Ascending aorta (tissue), 2 donors: ENCODE results near the gene TYRO3. TPM values are rescaled to one million over a fixed set of nuclear protein-coding genes. Genes with fewer than 3 reads are reported as not detected.

Experiments used
- DNase-seq, 2 donors: peaks; one replicate each; pipeline ENCODE4 v3.0.0-alpha.2; 2019; ENCODE audit warnings: low spot score in 2 of 2
- H3K27ac ChIP-seq, 2 donors: fragments of 200-600 bp; sonication (generic); one replicate each; pipeline ENCODE4 v1.5.1; 2016 to 2017; ENCODE audit warnings: mild to moderate bottlenecking in 1 of 2
- H3K27me3 ChIP-seq: fragments of 200-600 bp; sonication (generic); one replicate; pipeline ENCODE4 v1.5.1; 2017
- H3K36me3 ChIP-seq, 2 donors: fragments of 200-600 bp; sonication (generic); one replicate each; pipeline ENCODE4 v1.5.1; 2016
- H3K4me1 ChIP-seq, 2 donors: fragments of 200-600 bp; sonication (generic); one replicate each; pipeline ENCODE4 v1.5.1; 2016 to 2017; ENCODE audit warnings: mild to moderate bottlenecking in 1 of 2
- H3K4me3 ChIP-seq, 2 donors: fragments of 200-600 bp; sonication (generic); one replicate each; pipeline ENCODE4 v1.5.1; 2016 to 2017; ENCODE audit warnings: mild to moderate bottlenecking in 1 of 2
- H3K9me3 ChIP-seq, 2 donors: fragments of 200-600 bp; sonication (generic); one replicate each; pipeline ENCODE4 v1.5.1; 2016
- CTCF ChIP-seq, 3 experiments: fragments of 200-600 bp in 2 of 3; fragments of 450-650 bp in 1 of 3; sonication (generic) in 2 of 3; IDR thresholded peaks; one replicate each; pipeline ENCODE4 v1.5.1; 2016 to 2019; ENCODE audit warnings: antibody characterized with exemption in 3 of 3, mild to moderate bottlenecking in 1 of 3, moderate library complexity in 1 of 3
- intact Hi-C: fragments of 100-400 bp; cut with DNase I; formaldehyde crosslinking; loops from one replicate; pipeline ENCODE4 v1.15.1; 2023
- total RNA-seq: library from RNA; depleted of rRNA; stranded (reverse); fragments of >200 nt; gene quantifications from one replicate; pipeline ENCODE4 v1.1.0, GENCODE V29; 2016

Gene TYRO3
- total RNA-seq, 1 donor from 2014 or later: 7.0 TPM

- no peak for TF ChIP-seq CTCF (IDR thresholded peaks at IDR 0.05)
- H3K27ac ChIP-seq: no peak overlapping the region
- no peaks in the 10 kb centered on the region for H3K27me3 ChIP-seq
- H3K9me3 ChIP-seq: no peaks in the 10 kb centered on the region
- no peak overlapping the region for H3K4me3 ChIP-seq
- DNase-seq: no peak
- intact Hi-C loops: no loop called here
- H3K4me1 ChIP-seq: peaks cover 0 to under 1% of the 10 kb centered on the region in 2 donors
- H3K36me3 ChIP-seq: no peaks in the 10 kb centered on the region
Measured at GRCh38 chr15:41564960-41565502, 6.0 kb downstream of the TYRO3 start.

DNA sequence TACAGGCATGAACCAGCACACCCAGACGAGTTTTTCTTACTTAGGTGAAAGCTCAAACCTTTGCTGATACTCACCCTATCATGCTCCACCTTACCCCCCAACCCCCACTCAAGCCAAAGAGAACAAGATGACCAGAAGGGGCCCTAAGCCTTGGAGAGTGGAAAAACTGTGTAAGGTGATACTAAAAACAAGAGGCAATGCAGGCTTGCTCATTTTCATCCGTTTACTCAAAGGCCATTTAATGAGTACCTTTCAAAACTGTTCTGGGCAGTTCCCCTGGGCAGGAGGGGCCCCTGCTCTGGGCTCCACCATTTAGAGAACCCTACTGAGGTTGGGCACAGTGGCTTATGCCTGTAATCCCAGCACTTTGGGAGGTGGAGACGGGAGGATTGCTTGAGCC lies 6.7 kb downstream of the TYRO3 start:
- intact Hi-C loops: no loop called here
- Histone ChIP-seq H3K27ac (no peak overlapping the region), H3K9me3 (no peaks in the 10 kb centered on the region), H3K4me3 (no peak overlapping the region), H3K4me1 (no peaks in the 10 kb centered on the region), H3K36me3 (no peaks in the 10 kb centered on the region), H3K27me3 (no peaks in the 10 kb centered on the region)
- TF ChIP-seq CTCF (IDR thresholded peaks at IDR 0.05): no peak
- no peak for DNase-seq

GRCh38 chr15:41566121-41566885 lies 7.3 kb downstream of the TYRO3 start:
- H3K4me1 ChIP-seq: no peaks in the 10 kb centered on the region
- TF ChIP-seq CTCF (IDR thresholded peaks at IDR 0.05): no peak
- H3K27me3 ChIP-seq: no peaks in the 10 kb centered on the region
- intact Hi-C loops: no loop called here
- no peak for DNase-seq
- H3K4me3 ChIP-seq: no peak overlapping the region
- H3K36me3 ChIP-seq: no peaks in the 10 kb centered on the region
- H3K27ac ChIP-seq: no peak overlapping the region
- no peaks in the 10 kb centered on the region for H3K9me3 ChIP-seq

- TF ChIP-seq CTCF (IDR thresholded peaks at IDR 0.05): no peak
- Histone ChIP-seq H3K9me3 (no peaks in the 10 kb centered on the region), H3K4me1 (no peaks in the 10 kb centered on the region), H3K27me3 (no peaks in the 10 kb centered on the region), H3K27ac (no peak overlapping the region), H3K36me3 (no peaks in the 10 kb centered on the region), H3K4me3 (no peak overlapping the region)
- intact Hi-C loops: no loop called here
- no peak for DNase-seq
Measured at GRCh38 chr15:41567261-41567660, 8.2 kb downstream of the TYRO3 start.

DNA sequence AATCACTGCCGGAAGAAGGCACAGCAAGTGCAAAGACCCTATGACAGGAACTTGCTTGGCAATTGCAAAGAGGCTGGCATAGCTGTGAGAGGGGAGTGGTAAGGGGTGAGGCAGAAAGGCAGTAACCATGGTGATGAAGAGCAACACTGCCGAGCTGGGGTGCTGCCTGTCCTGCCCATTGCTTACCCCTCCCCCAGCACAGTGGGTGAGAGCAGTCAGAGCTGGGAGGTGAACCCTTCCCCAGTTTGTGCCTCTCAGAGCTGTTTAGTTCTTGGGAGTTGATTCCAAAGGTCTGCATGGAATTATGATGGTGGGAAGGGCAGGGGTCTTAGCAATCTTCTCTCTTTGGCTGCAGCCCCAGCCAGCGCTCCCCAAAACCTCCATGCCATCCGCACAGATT lies 8.8 kb downstream of the TYRO3 start:
- intact Hi-C loops: no loop called here
- no peak overlapping the region for H3K27ac ChIP-seq
- no peaks in the 10 kb centered on the region for H3K4me1 ChIP-seq
- H3K9me3 ChIP-seq: no peaks in the 10 kb centered on the region
- no peak for DNase-seq
- no peak for TF ChIP-seq CTCF (IDR thresholded peaks at IDR 0.05)
- no peak overlapping the region for H3K4me3 ChIP-seq
- no peaks in the 10 kb centered on the region for H3K36me3 ChIP-seq
- H3K27me3 ChIP-seq: no peaks in the 10 kb centered on the region
